K562 (cell line): ENCODE data around the gene VPS37D. TPM values are rescaled to one million over a fixed set of nuclear protein-coding genes. Genes with fewer than 3 reads are reported as not detected.

Experiments
- CBX3 ChIP-seq, 2 experiments: IDR thresholded peaks; 1 replicate in 1 of 2; 2 replicates in 1 of 2; pipeline ENCODE4 v1.6.1; 2012; ENCODE audit warnings: inconsistent platforms in 2 of 2, low read length in 2 of 2, borderline replicate concordance in 1 of 2, control low read depth in 1 of 2
- CBX5 ChIP-seq: IDR thresholded peaks from 2 replicates; pipeline ENCODE4 v1.6.1; 2014; ENCODE audit warnings: low read depth, borderline replicate concordance
- HMGN3 ChIP-seq: IDR thresholded peaks from 2 replicates; pipeline ENCODE4 v1.6.1; 2011; ENCODE audit warnings: borderline replicate concordance, low read depth, mild to moderate bottlenecking, mixed read lengths, low read length; ENCODE audit not compliant: insufficient read length; ENCODE audit errors: extremely low read depth
- IFI16 ChIP-seq: fragments of 250-450 bp; sonication (Bioruptor Pico); IDR thresholded peaks from 2 replicates; pipeline ENCODE4 v2.1.2; 2022; ENCODE audit warnings: mild to moderate bottlenecking, inconsistent platforms
- KLF1 ChIP-seq: fragments of 450-650 bp; IDR thresholded peaks from 2 replicates; pipeline ENCODE4 v1.6.1; 2016; ENCODE audit warnings: missing genetic modification characterization, missing compliant biosample characterization
- MXI1 ChIP-seq: IDR thresholded peaks from 2 replicates; pipeline ENCODE4 v1.6.1; 2011; ENCODE audit warnings: low read depth, mild to moderate bottlenecking, improper control_type of control experiment, low read length
- SMC3 ChIP-seq: conservative IDR thresholded peaks from 2 replicates; pipeline ENCODE4 v1.6.1; 2011; ENCODE audit warnings: low read depth, low read length, improper control_type of control experiment; ENCODE audit not compliant: insufficient read depth
- ZNF431 ChIP-seq: sonication (generic); formaldehyde crosslinking; IDR thresholded peaks from 2 replicates; pipeline ENCODE4 v1.8.0; 2022; ENCODE audit warnings: mild to moderate bottlenecking, missing genetic modification reagents
- polyA plus RNA-seq, 8 experiments: library from polyadenylated mRNA; depleted of rRNA in 4 of 8; stranded (reverse) in 5 of 8; unstranded in 3 of 8; fragments of >200 nt; fragmentation: Nextera tagmentation in 2 of 8; fragmentation: Illumina TruSeq in 1 of 8; extraction: Ambion mirVana in 2 of 8; extraction: Trizol in 1 of 8; gene quantifications; 2 replicates each; pipeline versions ENCODE4 v1.2.1 to v1.2.3, GENCODE V29; 2011 to 2014; ENCODE audit warnings: inconsistent platforms in 1 of 8, missing spikeins in 1 of 8
- total RNA-seq, 7 experiments: library from RNA; depleted of rRNA in 6 of 7; stranded (reverse); fragments of >200 nt in 6 of 7; fragmentation: Illumina TruSeq in 2 of 7; extraction: Trizol in 2 of 7; gene quantifications; 2 replicates each; pipeline versions ENCODE4 v1.2.1 to v1.2.3, GENCODE V29; 2011 to 2021; ENCODE audit warnings: low replicate concordance in 1 of 7
- TF ChIP-seq, protein P1 (sequence below): fragments of 450-650 bp; IDR thresholded peaks from 2 replicates; pipeline ENCODE4 v1.6.1; 2016; ENCODE audit warnings: mild to moderate bottlenecking
- TF ChIP-seq, protein P2 (sequence below): fragments of 150-350 bp; conservative IDR thresholded peaks from 2 replicates; pipeline ENCODE4 v1.6.1; 2014; ENCODE audit warnings: low read length

The VPS37D gene
- total and polyA plus RNA-seq, 9 of the 15 experiments (the other 6 are each of a cell fraction or from before 2014, with no cell fraction given), result 0.25 to 2.3 (median 1.0) TPM; not detected in 3

DNA sequence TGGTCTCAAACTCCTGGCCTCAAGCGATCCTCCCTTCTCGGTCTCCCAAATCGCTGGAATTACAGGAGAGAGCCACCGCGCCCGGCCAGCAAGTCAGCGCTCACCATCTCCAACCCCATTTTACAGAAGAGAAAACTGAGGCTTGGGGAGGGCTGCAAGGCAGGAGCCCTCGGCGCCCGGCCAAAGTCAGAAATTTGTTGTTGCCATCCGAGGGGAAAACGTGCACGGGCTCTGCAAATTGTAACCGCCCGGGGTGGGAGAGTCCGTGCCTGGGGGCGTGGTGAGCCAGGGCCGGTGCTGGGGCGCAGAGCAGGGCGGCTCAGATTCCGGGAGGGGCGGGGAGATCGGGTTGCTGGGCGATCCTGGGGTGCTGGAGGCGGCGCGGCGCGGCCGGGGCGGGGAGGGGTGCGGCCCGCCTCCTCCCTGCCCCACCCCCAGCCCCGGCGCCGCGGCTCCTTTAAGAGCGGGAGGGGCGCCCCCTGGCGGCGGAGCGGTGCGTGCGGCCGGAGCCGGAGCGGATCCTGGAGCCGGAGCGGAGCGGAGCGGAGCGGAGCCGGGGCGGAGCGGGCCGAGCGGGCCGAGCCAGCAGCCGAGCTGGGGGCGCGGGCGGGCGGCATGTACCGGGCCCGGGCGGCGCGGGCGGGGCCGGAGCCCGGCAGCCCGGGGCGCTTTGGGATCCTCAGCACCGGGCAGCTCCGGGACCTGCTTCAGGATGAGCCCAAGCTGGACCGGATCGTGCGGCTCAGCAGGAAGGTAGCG is at the start of gene VPS37D (continued):
- TF ChIP-seq, protein P1, sequence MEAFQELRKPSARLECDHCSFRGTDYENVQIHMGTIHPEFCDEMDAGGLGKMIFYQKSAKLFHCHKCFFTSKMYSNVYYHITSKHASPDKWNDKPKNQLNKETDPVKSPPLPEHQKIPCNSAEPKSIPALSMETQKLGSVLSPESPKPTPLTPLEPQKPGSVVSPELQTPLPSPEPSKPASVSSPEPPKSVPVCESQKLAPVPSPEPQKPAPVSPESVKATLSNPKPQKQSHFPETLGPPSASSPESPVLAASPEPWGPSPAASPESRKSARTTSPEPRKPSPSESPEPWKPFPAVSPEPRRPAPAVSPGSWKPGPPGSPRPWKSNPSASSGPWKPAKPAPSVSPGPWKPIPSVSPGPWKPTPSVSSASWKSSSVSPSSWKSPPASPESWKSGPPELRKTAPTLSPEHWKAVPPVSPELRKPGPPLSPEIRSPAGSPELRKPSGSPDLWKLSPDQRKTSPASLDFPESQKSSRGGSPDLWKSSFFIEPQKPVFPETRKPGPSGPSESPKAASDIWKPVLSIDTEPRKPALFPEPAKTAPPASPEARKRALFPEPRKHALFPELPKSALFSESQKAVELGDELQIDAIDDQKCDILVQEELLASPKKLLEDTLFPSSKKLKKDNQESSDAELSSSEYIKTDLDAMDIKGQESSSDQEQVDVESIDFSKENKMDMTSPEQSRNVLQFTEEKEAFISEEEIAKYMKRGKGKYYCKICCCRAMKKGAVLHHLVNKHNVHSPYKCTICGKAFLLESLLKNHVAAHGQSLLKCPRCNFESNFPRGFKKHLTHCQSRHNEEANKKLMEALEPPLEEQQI, result peak; percentile 46; the same call in 1 of the 2 replicates
- TF ChIP-seq SMC3 (peak; percentile 87), HMGN3 (peak; percentile 92), CBX5 (no peak; the same call in 1 of the 2 replicates), ZNF431 (CRISPR knock-in tag) (no peak), MXI1 (no peak), CBX3 (IDR thresholded peaks at IDR 0.05; ENCODE audit: borderline replicate concordance in 1 of 2, low read length in 2 of 2) (peak in 1 of 2 experiments; percentile 91; a peak in 2 of 3 replicates), KLF1 (tag) (peak; percentile 65; the same call in 1 of the 2 replicates), IFI16 (CRISPR knock-in tag) (no peak)
- TF ChIP-seq, protein P2, sequence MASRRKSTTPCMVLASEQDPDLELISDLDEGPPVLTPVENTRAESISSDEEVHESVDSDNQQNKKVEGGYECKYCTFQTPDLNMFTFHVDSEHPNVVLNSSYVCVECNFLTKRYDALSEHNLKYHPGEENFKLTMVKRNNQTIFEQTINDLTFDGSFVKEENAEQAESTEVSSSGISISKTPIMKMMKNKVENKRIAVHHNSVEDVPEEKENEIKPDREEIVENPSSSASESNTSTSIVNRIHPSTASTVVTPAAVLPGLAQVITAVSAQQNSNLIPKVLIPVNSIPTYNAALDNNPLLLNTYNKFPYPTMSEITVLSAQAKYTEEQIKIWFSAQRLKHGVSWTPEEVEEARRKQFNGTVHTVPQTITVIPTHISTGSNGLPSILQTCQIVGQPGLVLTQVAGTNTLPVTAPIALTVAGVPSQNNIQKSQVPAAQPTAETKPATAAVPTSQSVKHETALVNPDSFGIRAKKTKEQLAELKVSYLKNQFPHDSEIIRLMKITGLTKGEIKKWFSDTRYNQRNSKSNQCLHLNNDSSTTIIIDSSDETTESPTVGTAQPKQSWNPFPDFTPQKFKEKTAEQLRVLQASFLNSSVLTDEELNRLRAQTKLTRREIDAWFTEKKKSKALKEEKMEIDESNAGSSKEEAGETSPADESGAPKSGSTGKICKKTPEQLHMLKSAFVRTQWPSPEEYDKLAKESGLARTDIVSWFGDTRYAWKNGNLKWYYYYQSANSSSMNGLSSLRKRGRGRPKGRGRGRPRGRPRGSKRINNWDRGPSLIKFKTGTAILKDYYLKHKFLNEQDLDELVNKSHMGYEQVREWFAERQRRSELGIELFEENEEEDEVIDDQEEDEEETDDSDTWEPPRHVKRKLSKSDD, result no peak
